AG09319 (cell line): ENCODE data around the gene SCARB2.

Source experiments
- DNase-seq: peaks from one replicate; pipeline ENCODE4 v3.0.0-alpha.2; 2010; ENCODE audit warnings: low read depth; ENCODE audit errors: extremely low read depth
- TF ChIP-seq, protein P1 (sequence below): IDR thresholded peaks from 2 replicates; pipeline ENCODE4 v1.5.1; 2011; ENCODE audit warnings: low read depth, mild to moderate bottlenecking, inconsistent platforms, low read length, moderate library complexity

The SCARB2 gene

DNA sequence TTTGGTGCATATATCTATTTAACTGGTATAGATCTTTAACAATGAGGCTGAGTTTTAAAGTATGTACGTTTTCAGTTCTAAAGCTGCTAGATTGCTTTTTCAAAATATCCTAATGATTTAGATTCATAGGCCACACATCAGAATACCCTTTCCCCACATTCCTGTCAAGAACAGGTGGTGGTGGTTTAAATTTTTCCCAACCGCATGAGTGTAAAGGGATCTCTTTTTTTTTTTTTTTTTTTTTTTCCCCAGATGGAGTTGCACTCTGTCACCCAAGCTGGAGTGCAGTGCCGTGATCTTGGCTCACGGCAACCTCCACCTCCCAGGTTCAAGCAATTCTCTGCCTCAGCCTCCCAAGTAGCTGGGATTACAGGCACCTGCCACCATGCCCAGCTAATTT is 93.4 kb downstream of the SCARB2 start:
- TF ChIP-seq, protein P1, sequence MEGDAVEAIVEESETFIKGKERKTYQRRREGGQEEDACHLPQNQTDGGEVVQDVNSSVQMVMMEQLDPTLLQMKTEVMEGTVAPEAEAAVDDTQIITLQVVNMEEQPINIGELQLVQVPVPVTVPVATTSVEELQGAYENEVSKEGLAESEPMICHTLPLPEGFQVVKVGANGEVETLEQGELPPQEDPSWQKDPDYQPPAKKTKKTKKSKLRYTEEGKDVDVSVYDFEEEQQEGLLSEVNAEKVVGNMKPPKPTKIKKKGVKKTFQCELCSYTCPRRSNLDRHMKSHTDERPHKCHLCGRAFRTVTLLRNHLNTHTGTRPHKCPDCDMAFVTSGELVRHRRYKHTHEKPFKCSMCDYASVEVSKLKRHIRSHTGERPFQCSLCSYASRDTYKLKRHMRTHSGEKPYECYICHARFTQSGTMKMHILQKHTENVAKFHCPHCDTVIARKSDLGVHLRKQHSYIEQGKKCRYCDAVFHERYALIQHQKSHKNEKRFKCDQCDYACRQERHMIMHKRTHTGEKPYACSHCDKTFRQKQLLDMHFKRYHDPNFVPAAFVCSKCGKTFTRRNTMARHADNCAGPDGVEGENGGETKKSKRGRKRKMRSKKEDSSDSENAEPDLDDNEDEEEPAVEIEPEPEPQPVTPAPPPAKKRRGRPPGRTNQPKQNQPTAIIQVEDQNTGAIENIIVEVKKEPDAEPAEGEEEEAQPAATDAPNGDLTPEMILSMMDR = no peak
- no peak for DNase-seq

DNA sequence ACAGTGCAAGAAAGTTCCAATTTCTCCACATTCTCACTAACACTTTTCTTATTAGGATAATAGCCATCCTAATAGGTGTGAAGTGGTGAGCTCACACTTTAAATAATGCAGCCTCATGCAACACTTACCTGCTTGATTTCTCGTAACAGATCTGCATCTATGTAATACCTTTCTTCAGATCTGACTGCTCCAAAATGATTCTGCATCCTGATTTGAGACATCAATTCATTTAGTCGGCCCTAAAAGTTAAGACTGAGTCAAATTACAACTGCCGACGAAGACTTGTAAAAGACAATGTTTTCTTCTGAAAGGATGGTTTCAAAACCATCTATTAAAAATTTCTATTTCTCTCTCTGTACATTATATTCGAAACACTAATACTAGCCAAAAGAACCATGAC is 96.1 kb downstream of the SCARB2 start:
- TF ChIP-seq, protein P1 = no peak
- no peak for DNase-seq

DNA sequence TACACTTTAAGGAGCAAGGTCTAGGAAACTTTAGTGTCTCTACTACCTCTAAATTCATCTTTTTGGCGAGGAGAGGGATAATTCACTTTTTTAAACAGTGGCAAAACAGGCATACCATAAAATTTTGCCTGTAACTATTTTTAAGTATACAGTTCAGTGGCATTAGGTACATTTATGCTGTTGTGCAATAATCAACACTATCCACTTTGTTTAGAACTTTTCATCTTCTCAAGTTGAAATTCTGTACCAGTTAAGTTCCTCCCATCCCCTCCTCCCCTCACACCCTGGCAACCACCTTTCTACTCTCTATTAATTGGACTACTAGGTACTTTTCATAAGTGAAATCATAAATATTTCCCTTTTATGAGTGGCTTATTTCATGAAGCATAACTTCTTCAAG is 96.8 kb downstream of the SCARB2 start:
- TF ChIP-seq, protein P1 = no peak
- no peak for DNase-seq
